ENCODE measurements around the gene COPRS.

GRCh38 chr17:31830971-31831858, 27.8 kb downstream of the COPRS start:
- no peak for TF ChIP-seq CTCF (IDR thresholded peaks at IDR 0.05)
- TF ChIP-seq POLR2A (IDR thresholded peaks at IDR 0.05) = no peak

All from lower leg skin (tissue), 3 donors.